MM.1S (cell line): ENCODE data around the gene SLC49A4.

Source experiments
- DNase-seq: peaks from one replicate; pipeline ENCODE4 v3.0.0-alpha.2; 2015
- H2AFZ ChIP-seq: fragments of 300-600 bp; sonication (generic); 2 replicates; pipeline ENCODE4 v1.6.0; 2016; ENCODE audit warnings: antibody characterized with exemption, low read length
- H3F3A ChIP-seq: fragments of 300-600 bp; sonication (generic); 2 replicates; pipeline ENCODE4 v1.6.1; 2016; ENCODE audit warnings: mild to moderate bottlenecking, antibody characterized with exemption, low read length, moderate library complexity, mixed read lengths; ENCODE audit not compliant: insufficient read depth
- H3K27ac ChIP-seq: fragments of 300-600 bp; sonication (generic); 2 replicates; pipeline ENCODE4 v1.5.1; 2016; ENCODE audit warnings: mild to moderate bottlenecking, low read length
- H3K27me3 ChIP-seq: fragments of 300-600 bp; sonication (generic); replicated peaks from 2 replicates; pipeline ENCODE4 v1.6.0; 2016; ENCODE audit warnings: low read length; ENCODE audit not compliant: insufficient read depth
- H3K36me3 ChIP-seq: fragments of 300-600 bp; sonication (generic); replicated peaks from 2 replicates; pipeline ENCODE4 v1.6.1; 2016; ENCODE audit warnings: mild to moderate bottlenecking, low read length, mixed read lengths; ENCODE audit not compliant: insufficient read depth
- H3K4me1 ChIP-seq: fragments of 300-600 bp; sonication (generic); 2 replicates; pipeline ENCODE4 v1.6.1; 2016; ENCODE audit warnings: low read length, mixed read lengths
- H3K4me2 ChIP-seq: fragments of 300-600 bp; sonication (generic); 2 replicates; pipeline ENCODE4 v1.6.0; 2016; ENCODE audit warnings: low read depth, low read length
- H3K4me3 ChIP-seq: fragments of 300-600 bp; sonication (generic); 2 replicates; pipeline ENCODE4 v1.5.1; 2016; ENCODE audit warnings: low read length, mixed read lengths
- H3K79me2 ChIP-seq: fragments of 300-600 bp; sonication (generic); 2 replicates; pipeline ENCODE4 v1.6.1; 2016; ENCODE audit warnings: mixed run types, low read length, mixed read lengths
- H3K9ac ChIP-seq: fragments of 300-600 bp; sonication (generic); 2 replicates; pipeline ENCODE4 v1.6.1; 2016; ENCODE audit warnings: low read length, mixed read lengths
- H3K9me2 ChIP-seq: fragments of 300-600 bp; sonication (generic); replicated peaks from 2 replicates; pipeline ENCODE4 v1.6.1; 2016; ENCODE audit warnings: mild to moderate bottlenecking, low read length, mixed read lengths; ENCODE audit not compliant: insufficient read depth
- H3K9me3 ChIP-seq: fragments of 300-600 bp; sonication (generic); replicated peaks from 2 replicates; pipeline ENCODE4 v1.6.1; 2016; ENCODE audit warnings: mild to moderate bottlenecking, low read length, mixed read lengths; ENCODE audit not compliant: insufficient read depth
- H4K20me1 ChIP-seq: fragments of 300-600 bp; sonication (generic); 2 replicates; pipeline ENCODE4 v1.6.1; 2016; ENCODE audit warnings: mild to moderate bottlenecking, low read length, moderate library complexity, mixed read lengths; ENCODE audit not compliant: insufficient read depth
- EZH2 ChIP-seq: fragments of 300-600 bp; sonication (generic); optimal IDR thresholded peaks from 2 replicates; pipeline ENCODE3; 2017; ENCODE audit warnings: low read depth, mild to moderate bottlenecking, antibody characterized with exemption, low read length, mixed read lengths
- EZH2phosphoT487 ChIP-seq: fragments of 300-600 bp; sonication (generic); IDR thresholded peaks from 2 replicates; pipeline ENCODE4 v1.6.1; 2018; ENCODE audit warnings: antibody characterized with exemption, low read length
- TF ChIP-seq, protein P1 (sequence below): fragments of 300-600 bp; sonication (generic); IDR thresholded peaks from 2 replicates; pipeline ENCODE4 v1.5.1; 2016; ENCODE audit warnings: antibody characterized with exemption, low read length, mixed read lengths

Gene SLC49A4

DNA sequence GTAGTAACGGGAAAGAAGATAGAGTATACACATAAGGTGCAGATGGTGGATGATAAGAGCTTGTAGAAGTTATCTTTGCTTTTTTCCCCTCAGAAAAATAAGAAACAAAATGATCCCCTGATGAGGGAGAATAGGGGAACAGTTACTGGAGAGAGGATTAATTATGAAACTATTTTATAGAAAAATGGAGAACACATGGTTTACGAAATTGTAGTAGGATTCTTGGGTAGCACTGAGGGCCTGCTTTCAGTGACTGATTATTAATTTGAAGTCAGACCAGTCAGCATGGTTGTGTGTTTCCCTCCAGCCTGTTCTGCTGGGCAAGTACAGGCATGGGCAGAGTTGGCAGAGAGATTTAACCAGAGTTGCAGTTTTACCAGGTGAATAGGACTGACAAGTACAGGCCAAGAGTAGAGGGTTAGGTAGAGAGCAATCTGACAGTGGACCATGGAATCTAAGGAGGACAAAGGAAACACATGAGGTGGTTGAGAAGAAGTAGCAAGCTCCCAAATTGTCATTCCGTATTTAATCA lies 5.9 kb downstream of the SLC49A4 start:
- H3K9me3 ChIP-seq: no peaks in the 10 kb centered on the region
- no peak overlapping the region for H3K9ac ChIP-seq
- no peak overlapping the region for H3K27ac ChIP-seq
- DNase-seq: no peak
- TF ChIP-seq EZH2phosphoT487 (no peak), EZH2 (no peak)
- TF ChIP-seq, protein P1, sequence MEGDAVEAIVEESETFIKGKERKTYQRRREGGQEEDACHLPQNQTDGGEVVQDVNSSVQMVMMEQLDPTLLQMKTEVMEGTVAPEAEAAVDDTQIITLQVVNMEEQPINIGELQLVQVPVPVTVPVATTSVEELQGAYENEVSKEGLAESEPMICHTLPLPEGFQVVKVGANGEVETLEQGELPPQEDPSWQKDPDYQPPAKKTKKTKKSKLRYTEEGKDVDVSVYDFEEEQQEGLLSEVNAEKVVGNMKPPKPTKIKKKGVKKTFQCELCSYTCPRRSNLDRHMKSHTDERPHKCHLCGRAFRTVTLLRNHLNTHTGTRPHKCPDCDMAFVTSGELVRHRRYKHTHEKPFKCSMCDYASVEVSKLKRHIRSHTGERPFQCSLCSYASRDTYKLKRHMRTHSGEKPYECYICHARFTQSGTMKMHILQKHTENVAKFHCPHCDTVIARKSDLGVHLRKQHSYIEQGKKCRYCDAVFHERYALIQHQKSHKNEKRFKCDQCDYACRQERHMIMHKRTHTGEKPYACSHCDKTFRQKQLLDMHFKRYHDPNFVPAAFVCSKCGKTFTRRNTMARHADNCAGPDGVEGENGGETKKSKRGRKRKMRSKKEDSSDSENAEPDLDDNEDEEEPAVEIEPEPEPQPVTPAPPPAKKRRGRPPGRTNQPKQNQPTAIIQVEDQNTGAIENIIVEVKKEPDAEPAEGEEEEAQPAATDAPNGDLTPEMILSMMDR: no peak
- no peaks in the 10 kb centered on the region for H3K9me2 ChIP-seq
- H3K4me3 ChIP-seq: no peak overlapping the region
- H3K4me2 ChIP-seq: no peak overlapping the region
- no peaks in the 10 kb centered on the region for H3F3A ChIP-seq
- H3K36me3 ChIP-seq: no peaks in the 10 kb centered on the region
- peaks cover 22% of the 10 kb centered on the region for H3K79me2 ChIP-seq
- H3K27me3 ChIP-seq: no peaks in the 10 kb centered on the region
- H4K20me1 ChIP-seq: no peaks in the 10 kb centered on the region
- H3K4me1 ChIP-seq: peaks cover 3% of the 10 kb centered on the region; the same call in 1 of the 2 replicates
- H2AFZ ChIP-seq: no peak overlapping the region

DNA sequence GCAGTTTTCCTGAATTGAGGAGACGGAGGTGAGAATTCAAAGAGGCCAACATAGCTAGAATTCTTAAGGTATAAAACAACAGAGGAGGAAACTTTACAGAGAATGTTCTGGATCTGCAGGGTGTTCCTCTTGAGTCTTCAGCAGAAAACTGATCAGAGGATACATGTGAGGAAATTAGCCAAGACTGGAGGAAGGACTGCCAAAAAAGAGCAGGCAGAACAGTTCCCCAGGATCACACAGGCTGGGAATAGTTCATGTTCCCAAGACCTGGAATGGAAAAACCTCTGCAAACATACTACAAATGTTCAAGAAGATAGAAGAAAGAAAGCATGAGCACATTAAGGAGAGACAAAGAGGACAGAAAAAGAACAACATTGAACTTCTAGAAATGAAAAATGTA lies 7.5 kb downstream of the SLC49A4 start:
- H3K9me2 ChIP-seq: no peaks in the 10 kb centered on the region
- TF ChIP-seq, protein P1: no peak
- TF ChIP-seq EZH2 (no peak), EZH2phosphoT487 (no peak)
- H3K9ac ChIP-seq: no peak overlapping the region
- no peaks in the 10 kb centered on the region for H3K9me3 ChIP-seq
- no peak overlapping the region for H3K27ac ChIP-seq
- no peaks in the 10 kb centered on the region for H3K4me1 ChIP-seq
- H3K79me2 ChIP-seq: peaks cover 9% of the 10 kb centered on the region; the same call in 1 of the 2 replicates
- no peak overlapping the region for H3K4me2 ChIP-seq
- no peaks in the 10 kb centered on the region for H3K36me3 ChIP-seq
- no peak for DNase-seq
- H4K20me1 ChIP-seq: no peaks in the 10 kb centered on the region
- H2AFZ ChIP-seq: no peak overlapping the region
- H3K27me3 ChIP-seq: no peaks in the 10 kb centered on the region
- H3F3A ChIP-seq: no peaks in the 10 kb centered on the region
- no peak overlapping the region for H3K4me3 ChIP-seq

DNA sequence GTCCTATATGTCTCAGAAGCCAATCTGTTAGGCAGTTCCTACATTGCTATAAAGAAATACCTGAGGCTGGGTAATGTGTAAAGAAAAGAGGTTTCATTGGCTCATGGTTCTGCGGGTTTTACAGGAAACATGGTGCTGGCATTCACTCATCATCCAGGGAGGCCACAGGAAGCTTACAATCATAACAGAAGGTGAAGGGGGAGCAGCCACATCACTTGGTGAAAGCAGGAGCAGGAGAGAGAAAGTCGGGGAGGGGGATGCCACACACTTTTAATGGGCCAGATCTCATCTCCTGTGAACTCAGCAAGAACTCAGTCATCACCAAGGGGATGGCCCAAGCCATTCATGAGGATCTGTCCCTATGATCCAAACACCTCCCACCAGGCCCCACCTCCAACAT lies 9.1 kb downstream of the SLC49A4 start:
- H3F3A ChIP-seq: no peaks in the 10 kb centered on the region
- DNase-seq: no peak
- TF ChIP-seq, protein P1: no peak
- no peak for TF ChIP-seq EZH2
- no peak overlapping the region for H3K27ac ChIP-seq
- no peak overlapping the region for H3K9ac ChIP-seq
- no peak overlapping the region for H3K4me3 ChIP-seq
- no peaks in the 10 kb centered on the region for H4K20me1 ChIP-seq
- H2AFZ ChIP-seq: no peak overlapping the region
- no peaks in the 10 kb centered on the region for H3K9me2 ChIP-seq
- H3K4me1 ChIP-seq: no peaks in the 10 kb centered on the region
- H3K27me3 ChIP-seq: no peaks in the 10 kb centered on the region
- no peaks in the 10 kb centered on the region for H3K36me3 ChIP-seq
- no peaks in the 10 kb centered on the region for H3K9me3 ChIP-seq
- no peak overlapping the region for H3K4me2 ChIP-seq
- H3K79me2 ChIP-seq: peaks cover 4% of the 10 kb centered on the region; the same call in 1 of the 2 replicates
